Testis (tissue), 3 donors: ENCODE data around the gene AMMECR1. TPM values are rescaled to one million over a fixed set of nuclear protein-coding genes. Genes with fewer than 3 reads are reported as not detected.

ENCODE experiments used
- DNase-seq: peaks from one replicate; pipeline ENCODE4 v3.0.0-alpha.2; 2019
- H3K27ac ChIP-seq, 2 donors: fragments of 200-600 bp; sonication (generic); one replicate each; pipeline ENCODE4 v1.5.1; 2019
- H3K27me3 ChIP-seq: fragments of 200-600 bp; sonication (generic); one replicate; pipeline ENCODE4 v1.5.1; 2019
- H3K36me3 ChIP-seq: fragments of 200-600 bp; sonication (generic); one replicate; pipeline ENCODE4 v1.5.1; 2017; ENCODE audit warnings: low read depth; ENCODE audit errors: missing control alignments
- H3K4me1 ChIP-seq: fragments of 200-600 bp; sonication (generic); one replicate; pipeline ENCODE4 v1.5.1; 2019
- H3K4me3 ChIP-seq, 2 donors: fragments of 200-600 bp; sonication (generic); one replicate each; pipeline ENCODE4 v1.5.1; 2017 to 2019
- H3K9me3 ChIP-seq: fragments of 200-600 bp; sonication (generic); one replicate; pipeline ENCODE4 v1.5.1; 2017
- POLR2A ChIP-seq: fragments of 450-650 bp; IDR thresholded peaks from one replicate; pipeline ENCODE4 v1.6.1; 2017; ENCODE audit warnings: antibody characterized with exemption, mild to moderate bottlenecking, moderate library complexity
- WGBS, 2 donors: methylation state at CpG; one replicate each; pipeline ENCODE4 v1.1.5; 2018; 5-methylcytosine and 5-hydroxymethylcytosine counted together
- intact Hi-C: fragments of 100-400 bp; cut with DNase I; formaldehyde crosslinking; loops from one replicate; pipeline ENCODE4 v1.15.1; 2023; ENCODE audit warnings: low total_unique reads
- polyA plus RNA-seq: library from polyadenylated mRNA; stranded (reverse); fragments of 350-450 nt; fragmentation: Illumina TruSeq; extraction: RNeasy Lipid Tissue Mini Kit (QIAGEN cat#74804); gene quantifications from one replicate; pipeline ENCODE4 v1.2.3, GENCODE V29; 2014; ENCODE audit warnings: low read depth, low replicate concordance; ENCODE audit not compliant: insufficient read depth
- total RNA-seq, 2 donors: library from RNA; depleted of rRNA; stranded (reverse); fragments of >200 nt; gene quantifications; one replicate each; pipeline ENCODE4 v1.2.3, GENCODE V29; 2016
- TF ChIP-seq, protein P1 (sequence below), 3 experiments: fragments of 450-650 bp in 2 of 3; fragments of 200-600 bp in 1 of 3; sonication (generic) in 1 of 3; IDR thresholded peaks; one replicate each; pipeline ENCODE4 v1.5.1; 2016 to 2019; ENCODE audit warnings: antibody characterized with exemption in 3 of 3, mild to moderate bottlenecking in 2 of 3, moderate library complexity in 1 of 3

Gene AMMECR1
- total and polyA plus RNA-seq, 3 donors from 2014 or later, result 3.3 to 5.7 (median 5.4) TPM

DNA sequence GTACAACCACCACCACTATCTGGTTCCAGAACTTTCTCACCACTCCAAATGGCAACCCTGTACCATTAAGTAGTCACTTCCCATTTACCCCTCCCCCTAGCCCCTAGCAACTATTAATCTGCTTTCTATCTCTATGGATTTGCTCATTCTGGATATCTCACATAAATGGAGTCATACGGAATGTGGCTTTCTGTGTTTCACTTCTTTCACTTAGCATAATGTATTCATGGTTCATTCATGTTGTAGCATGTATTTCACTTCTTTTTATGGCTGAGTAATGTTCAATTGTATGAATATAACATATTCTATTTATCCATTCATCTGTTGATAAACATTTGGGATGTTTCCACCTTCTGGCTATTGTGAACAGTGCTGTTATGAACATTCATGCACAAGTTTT is 104.7 kb downstream of the AMMECR1 start:
- TF ChIP-seq, protein P1, sequence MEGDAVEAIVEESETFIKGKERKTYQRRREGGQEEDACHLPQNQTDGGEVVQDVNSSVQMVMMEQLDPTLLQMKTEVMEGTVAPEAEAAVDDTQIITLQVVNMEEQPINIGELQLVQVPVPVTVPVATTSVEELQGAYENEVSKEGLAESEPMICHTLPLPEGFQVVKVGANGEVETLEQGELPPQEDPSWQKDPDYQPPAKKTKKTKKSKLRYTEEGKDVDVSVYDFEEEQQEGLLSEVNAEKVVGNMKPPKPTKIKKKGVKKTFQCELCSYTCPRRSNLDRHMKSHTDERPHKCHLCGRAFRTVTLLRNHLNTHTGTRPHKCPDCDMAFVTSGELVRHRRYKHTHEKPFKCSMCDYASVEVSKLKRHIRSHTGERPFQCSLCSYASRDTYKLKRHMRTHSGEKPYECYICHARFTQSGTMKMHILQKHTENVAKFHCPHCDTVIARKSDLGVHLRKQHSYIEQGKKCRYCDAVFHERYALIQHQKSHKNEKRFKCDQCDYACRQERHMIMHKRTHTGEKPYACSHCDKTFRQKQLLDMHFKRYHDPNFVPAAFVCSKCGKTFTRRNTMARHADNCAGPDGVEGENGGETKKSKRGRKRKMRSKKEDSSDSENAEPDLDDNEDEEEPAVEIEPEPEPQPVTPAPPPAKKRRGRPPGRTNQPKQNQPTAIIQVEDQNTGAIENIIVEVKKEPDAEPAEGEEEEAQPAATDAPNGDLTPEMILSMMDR (IDR thresholded peaks at IDR 0.05), result no peak
- no peak for TF ChIP-seq POLR2A
- H3K27me3 ChIP-seq, result no peaks in the 10 kb centered on the region
- WGBS, 2 donors, result 100% methylated on average over 1 of the region's 1 CpG
- H3K9me3 ChIP-seq, result no peaks in the 10 kb centered on the region
- no peak for DNase-seq
- H3K27ac ChIP-seq, result no peak overlapping the region
- no peak overlapping the region for H3K4me3 ChIP-seq
- no peaks in the 10 kb centered on the region for H3K36me3 ChIP-seq
- H3K4me1 ChIP-seq, result no peaks in the 10 kb centered on the region
- intact Hi-C loops, result no loop called here

GRCh38 chrX:110212299-110212698 is 105.6 kb downstream of the AMMECR1 start:
- intact Hi-C loops, result no loop called here
- Histone ChIP-seq H3K4me3 (no peak overlapping the region), H3K36me3 (no peaks in the 10 kb centered on the region), H3K9me3 (no peaks in the 10 kb centered on the region), H3K27me3 (no peaks in the 10 kb centered on the region), H3K4me1 (no peaks in the 10 kb centered on the region), H3K27ac (no peak overlapping the region)
- DNase-seq, result no peak
- 88% methylated on average over 3 of the region's 3 CpGs for WGBS, 2 donors
- TF ChIP-seq, protein P1 (IDR thresholded peaks at IDR 0.05), result no peak
- no peak for TF ChIP-seq POLR2A

- no peaks in the 10 kb centered on the region for H3K9me3 ChIP-seq
- WGBS, 2 donors, result 88 to 96% methylated on average over 1 of the region's 1 CpG
- H3K4me1 ChIP-seq, result no peaks in the 10 kb centered on the region
- no peak overlapping the region for H3K27ac ChIP-seq
- no peak for DNase-seq
- no peaks in the 10 kb centered on the region for H3K36me3 ChIP-seq
- no peaks in the 10 kb centered on the region for H3K27me3 ChIP-seq
- intact Hi-C loops, result no loop called here
- H3K4me3 ChIP-seq, result no peak overlapping the region
- TF ChIP-seq POLR2A, result no peak
- TF ChIP-seq, protein P1 (IDR thresholded peaks at IDR 0.05), result no peak
Measured at GRCh38 chrX:110211340-110211739, 106.5 kb downstream of the AMMECR1 start.

DNA sequence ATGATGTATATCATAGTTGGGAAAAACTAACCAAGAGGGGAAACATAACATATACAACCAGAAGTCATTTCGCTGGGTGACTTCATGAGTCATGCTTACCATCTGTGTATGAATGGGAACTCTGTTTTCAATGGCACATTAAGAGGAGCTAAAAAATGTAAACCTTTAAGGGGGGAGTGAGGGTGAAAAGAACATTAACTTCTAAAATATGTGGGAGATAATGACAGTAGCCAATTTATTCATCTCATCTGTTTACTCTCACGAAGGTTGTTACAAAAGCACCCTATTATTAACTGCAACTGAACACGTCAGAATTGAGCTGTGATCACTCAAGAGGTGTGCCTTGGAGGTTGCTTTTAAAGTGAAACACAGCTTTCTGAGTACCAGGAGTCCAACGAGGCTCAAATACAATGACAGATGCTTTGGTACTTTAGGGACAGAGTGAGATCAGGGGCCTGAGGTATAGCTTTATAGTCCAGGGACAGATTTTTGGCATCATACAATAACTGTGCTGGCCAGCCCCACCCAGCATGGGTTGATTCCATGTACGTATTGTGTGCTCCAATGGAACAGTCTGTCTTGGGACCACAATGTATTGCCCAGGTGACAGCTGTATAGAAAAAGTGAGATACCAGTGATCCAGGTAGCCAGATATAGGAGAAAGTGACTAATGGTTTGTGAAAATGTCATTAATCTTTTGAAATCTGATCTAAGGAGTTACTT is 107.3 kb downstream of the AMMECR1 start:
- Histone ChIP-seq H3K36me3 (no peaks in the 10 kb centered on the region), H3K27ac (no peak overlapping the region), H3K9me3 (no peaks in the 10 kb centered on the region), H3K4me1 (no peaks in the 10 kb centered on the region), H3K4me3 (no peak overlapping the region), H3K27me3 (no peaks in the 10 kb centered on the region)
- 53 to 63% methylated on average over 3 to 5 of the region's 5 CpGs for WGBS, 2 donors
- no peak for DNase-seq
- intact Hi-C loops, result no loop called here
- TF ChIP-seq POLR2A, result no peak
- TF ChIP-seq, protein P1 (IDR thresholded peaks at IDR 0.05), result no peak

- 96 to 100% methylated on average over 2 of the region's 2 CpGs for WGBS, 2 donors
- Histone ChIP-seq H3K9me3 (no peaks in the 10 kb centered on the region), H3K36me3 (no peaks in the 10 kb centered on the region), H3K27ac (no peak overlapping the region), H3K4me1 (no peaks in the 10 kb centered on the region), H3K27me3 (no peaks in the 10 kb centered on the region), H3K4me3 (no peak overlapping the region)
- no peak for TF ChIP-seq POLR2A
- TF ChIP-seq, protein P1 (IDR thresholded peaks at IDR 0.05), result no peak
- DNase-seq, result no peak
- intact Hi-C loops, result no loop called here
Measured at GRCh38 chrX:110208092-110208491, 109.8 kb downstream of the AMMECR1 start.
